ENCODE data around the gene MARK3. TPM values are rescaled to one million over a fixed set of nuclear protein-coding genes. Genes with fewer than 3 reads are reported as not detected.

The MARK3 gene
- total and polyA plus RNA-seq, 2 of the 13 experiments (the other 11 are each of a cell fraction or from before 2014, with no cell fraction given), result 47.7 to 56.6 TPM

DNA sequence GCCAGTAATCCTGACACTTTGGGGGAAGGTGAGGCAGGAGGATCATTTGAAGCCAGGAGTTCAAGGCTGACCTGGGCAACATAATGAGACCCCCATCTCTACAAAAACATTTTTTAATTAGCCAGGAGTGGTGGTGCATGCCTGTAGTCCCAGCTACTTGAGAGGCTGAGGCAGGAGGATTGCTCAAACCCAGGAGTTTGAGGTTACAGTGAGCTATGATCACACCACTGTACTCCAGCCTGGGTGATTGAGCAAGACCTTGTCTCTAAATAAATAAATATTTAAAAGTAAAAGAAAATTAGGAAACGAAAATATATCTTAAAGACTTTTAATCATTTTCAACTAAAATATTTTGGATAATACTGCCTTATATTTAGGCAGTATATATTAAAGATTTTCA lies 111.6 kb downstream of the MARK3 start:
- Histone ChIP-seq H3K9ac (ENCODE audit: insufficient read depth, low read depth, low read length) (no peak overlapping the region), H3K27ac (ENCODE audit: extremely low read length, insufficient read depth, low read length) (no peak overlapping the region), H4K20me1 (ENCODE audit: insufficient read depth, low read length) (no peaks in the 10 kb centered on the region), H3K4me2 (ENCODE audit: low read depth, low read length) (no peak overlapping the region), H3K4me1 (ENCODE audit: insufficient read depth, low read length) (peaks cover 8% of the 10 kb centered on the region), H3K9me3 (ENCODE audit: low read length) (no peaks in the 10 kb centered on the region), H3K36me3 (replicated peaks in 1 of 2; ENCODE audit: control insufficient read depth in 1 of 2, insufficient read depth in 2 of 2, low read length in 2 of 2) (peaks cover 8 to 46% of the 10 kb centered on the region in 2 experiments), H2AFZ (ENCODE audit: low read length) (no peak overlapping the region), H3K27me3 (ENCODE audit: control insufficient read depth in 1 of 2, insufficient read depth in 2 of 2, low read length in 2 of 2) (no peaks in the 10 kb centered on the region), H3K4me3 (replicated peaks in 1 of 3; ENCODE audit: insufficient read depth in 1 of 3, low read depth in 2 of 3, low read length in 3 of 3) (no peak overlapping the region), H3K79me2 (ENCODE audit: insufficient read depth, low read length) (no peaks in the 10 kb centered on the region)
- TF ChIP-seq ZNF329 (CRISPR knock-in tag; IDR thresholded peaks at IDR 0.05; ENCODE audit: low read depth), result no peak
- TF ChIP-seq, protein P1, sequence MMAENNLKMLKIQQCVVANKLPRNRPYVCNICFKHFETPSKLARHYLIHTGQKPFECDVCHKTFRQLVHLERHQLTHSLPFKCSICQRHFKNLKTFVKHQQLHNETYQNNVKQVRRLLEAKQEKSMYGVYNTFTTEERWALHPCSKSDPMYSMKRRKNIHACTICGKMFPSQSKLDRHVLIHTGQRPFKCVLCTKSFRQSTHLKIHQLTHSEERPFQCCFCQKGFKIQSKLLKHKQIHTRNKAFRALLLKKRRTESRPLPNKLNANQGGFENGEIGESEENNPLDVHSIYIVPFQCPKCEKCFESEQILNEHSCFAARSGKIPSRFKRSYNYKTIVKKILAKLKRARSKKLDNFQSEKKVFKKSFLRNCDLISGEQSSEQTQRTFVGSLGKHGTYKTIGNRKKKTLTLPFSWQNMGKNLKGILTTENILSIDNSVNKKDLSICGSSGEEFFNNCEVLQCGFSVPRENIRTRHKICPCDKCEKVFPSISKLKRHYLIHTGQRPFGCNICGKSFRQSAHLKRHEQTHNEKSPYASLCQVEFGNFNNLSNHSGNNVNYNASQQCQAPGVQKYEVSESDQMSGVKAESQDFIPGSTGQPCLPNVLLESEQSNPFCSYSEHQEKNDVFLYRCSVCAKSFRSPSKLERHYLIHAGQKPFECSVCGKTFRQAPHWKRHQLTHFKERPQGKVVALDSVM (CRISPR knock-in tag; IDR thresholded peaks at IDR 0.05), result 0 out of 2 replicates have a peak, but pooled peaks have one; percentile 33
- no peak for TF ChIP-seq CBX1 (IDR thresholded peaks at IDR 0.05; ENCODE audit: low read depth)
- no peak for TF ChIP-seq TAF15 (IDR thresholded peaks at IDR 0.05; ENCODE audit: low read depth, low read length, poor library complexity, severe bottlenecking)
- WGBS (ENCODE audit: low lambda C conversion rate), result 3% methylated on average over 1 of the region's 1 CpG
- intact Hi-C loops (cut with micrococcal nuclease; ENCODE audit: unreplicated experiment) (no loop called here), in situ Hi-C loops (cut with HindIII; ENCODE audit: extremely low pct_ligation_motif_present, low pct_unique_long_range_greater_than_20kb) (no loop called here)
- CTCF ChIA-PET (ENCODE audit: low intra/inter-chr PET ratio, low total read pairs), result no interaction called here
- no peak for ATAC-seq
- POLR2A ChIA-PET, result interaction anchor here (0.6 kb wide), 1 partner anchor 15 kb away, joined by 3 read pairs; no protein-coding TSS in a partner anchor
- DNase-seq (ENCODE audit: low spot score), result no peak
- no TSS peak for BruUV-seq (replicated peaks)
- no peak for FAIRE-seq

DNA sequence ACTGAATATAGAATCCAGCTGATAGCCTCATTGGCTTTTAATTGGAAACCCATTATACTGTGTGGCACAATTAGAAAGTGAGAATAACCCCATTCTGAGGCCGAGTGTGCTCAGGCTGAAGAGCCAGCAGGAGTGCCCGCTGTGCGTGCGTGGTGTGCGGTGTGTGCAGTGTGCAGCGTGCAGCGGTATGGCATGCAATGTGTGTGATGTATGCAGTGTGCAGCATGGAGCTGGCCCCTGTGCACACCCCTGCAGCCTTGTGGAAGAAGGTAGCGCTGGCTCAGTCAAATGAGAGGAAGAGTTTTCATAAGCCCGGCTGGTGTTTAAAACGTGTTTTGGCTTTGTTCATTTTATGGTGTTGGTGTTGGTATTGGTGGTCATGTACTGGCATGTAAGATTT lies 114.5 kb downstream of the MARK3 start:
- Histone ChIP-seq H4K20me1 (ENCODE audit: insufficient read depth, low read length) (no peaks in the 10 kb centered on the region), H3K9ac (ENCODE audit: insufficient read depth, low read depth, low read length) (no peak overlapping the region), H3K27me3 (ENCODE audit: control insufficient read depth in 1 of 2, insufficient read depth in 2 of 2, low read length in 2 of 2) (no peaks in the 10 kb centered on the region), H2AFZ (ENCODE audit: low read length) (no peak overlapping the region), H3K4me1 (ENCODE audit: insufficient read depth, low read length) (peaks cover 8% of the 10 kb centered on the region), H3K79me2 (ENCODE audit: insufficient read depth, low read length) (no peaks in the 10 kb centered on the region), H3K9me3 (ENCODE audit: low read length) (no peaks in the 10 kb centered on the region), H3K36me3 (replicated peaks in 1 of 2; ENCODE audit: control insufficient read depth in 1 of 2, insufficient read depth in 2 of 2, low read length in 2 of 2) (peaks cover 19 to 58% of the 10 kb centered on the region in 2 experiments), H3K4me3 (replicated peaks in 1 of 3; ENCODE audit: insufficient read depth in 1 of 3, low read depth in 2 of 3, low read length in 3 of 3) (no peak overlapping the region), H3K4me2 (ENCODE audit: low read depth, low read length) (no peak overlapping the region), H3K27ac (ENCODE audit: extremely low read length, insufficient read depth, low read length) (no peak overlapping the region)
- POLR2A ChIA-PET, result no interaction called here
- ATAC-seq, result peak; percentile 65
- BruUV-seq (replicated peaks), result no TSS peak
- intact Hi-C loops (cut with micrococcal nuclease; ENCODE audit: unreplicated experiment) (loop anchor here (1.0 to 5.0 kb wide), 2 partner anchors 47 to 1192 kb away; partner anchors contain the start of gene MOK), in situ Hi-C loops (cut with HindIII; ENCODE audit: extremely low pct_ligation_motif_present, low pct_unique_long_range_greater_than_20kb) (loop anchor here (5.0 kb wide), 1 partner anchor 48 kb away; no protein-coding TSS in a partner anchor)
- CTCF ChIA-PET (ENCODE audit: low intra/inter-chr PET ratio, low total read pairs), result interaction anchor here (0.6 to 2.0 kb wide), 5 partner anchors 18 to 50 kb away, joined by 3 to 31 read pairs (median 3); no protein-coding TSS in a partner anchor
- FAIRE-seq, result no peak
- 76% methylated on average over 10 of the region's 10 CpGs for WGBS (ENCODE audit: low lambda C conversion rate)
- no peak for DNase-seq (ENCODE audit: low spot score)
- TF ChIP-seq ZFP37 (CRISPR knock-in tag; IDR thresholded peaks at IDR 0.05; ENCODE audit: borderline replicate concordance) (no peak), ZBTB20 (CRISPR knock-in tag; IDR thresholded peaks at IDR 0.05; ENCODE audit: borderline replicate concordance, low read depth) (no peak), ELF1 (CRISPR knock-in tag; IDR thresholded peaks at IDR 0.05) (no peak), PCBP2 (optimal IDR thresholded peaks at IDR 0.05; ENCODE audit: low read depth, low read length, poor library complexity, severe bottlenecking) (no peak), ZNF569 (CRISPR knock-in tag; IDR thresholded peaks at IDR 0.05; ENCODE audit: borderline replicate concordance) (no peak), PHF5A (CRISPR knock-in tag; IDR thresholded peaks at IDR 0.05; ENCODE audit: low read depth, unreplicated experiment) (no peak), GTF2F1 (IDR thresholded peaks at IDR 0.05; ENCODE audit: low read length) (no peak), SIN3A (IDR thresholded peaks at IDR 0.05; ENCODE audit: borderline replicate concordance, low read depth, low read length) (no peak), ZSCAN29 (CRISPR knock-in tag; conservative IDR thresholded peaks at IDR 0.05) (no peak), ZNF749 (CRISPR knock-in tag; IDR thresholded peaks at IDR 0.05; ENCODE audit: borderline replicate concordance) (no peak)
- TF ChIP-seq, protein P2, sequence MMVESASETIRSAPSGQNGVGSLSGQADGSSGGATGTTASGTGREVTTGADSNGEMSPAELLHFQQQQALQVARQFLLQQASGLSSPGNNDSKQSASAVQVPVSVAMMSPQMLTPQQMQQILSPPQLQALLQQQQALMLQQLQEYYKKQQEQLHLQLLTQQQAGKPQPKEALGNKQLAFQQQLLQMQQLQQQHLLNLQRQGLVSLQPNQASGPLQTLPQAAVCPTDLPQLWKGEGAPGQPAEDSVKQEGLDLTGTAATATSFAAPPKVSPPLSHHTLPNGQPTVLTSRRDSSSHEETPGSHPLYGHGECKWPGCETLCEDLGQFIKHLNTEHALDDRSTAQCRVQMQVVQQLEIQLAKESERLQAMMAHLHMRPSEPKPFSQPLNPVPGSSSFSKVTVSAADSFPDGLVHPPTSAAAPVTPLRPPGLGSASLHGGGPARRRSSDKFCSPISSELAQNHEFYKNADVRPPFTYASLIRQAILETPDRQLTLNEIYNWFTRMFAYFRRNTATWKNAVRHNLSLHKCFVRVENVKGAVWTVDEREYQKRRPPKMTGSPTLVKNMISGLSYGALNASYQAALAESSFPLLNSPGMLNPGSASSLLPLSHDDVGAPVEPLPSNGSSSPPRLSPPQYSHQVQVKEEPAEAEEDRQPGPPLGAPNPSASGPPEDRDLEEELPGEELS (CRISPR knock-in tag; IDR thresholded peaks at IDR 0.05), result no peak
